Measurements from ENCODE around the gene PAM. TPM values are rescaled to one million over a fixed set of nuclear protein-coding genes. Genes with fewer than 3 reads are reported as not detected.

PAM gene
- total and polyA plus RNA-seq, 2 donors (not counting 3 experiments of a cell fraction or from before 2014, with no cell fraction given), result 118 to 176 TPM

DNA sequence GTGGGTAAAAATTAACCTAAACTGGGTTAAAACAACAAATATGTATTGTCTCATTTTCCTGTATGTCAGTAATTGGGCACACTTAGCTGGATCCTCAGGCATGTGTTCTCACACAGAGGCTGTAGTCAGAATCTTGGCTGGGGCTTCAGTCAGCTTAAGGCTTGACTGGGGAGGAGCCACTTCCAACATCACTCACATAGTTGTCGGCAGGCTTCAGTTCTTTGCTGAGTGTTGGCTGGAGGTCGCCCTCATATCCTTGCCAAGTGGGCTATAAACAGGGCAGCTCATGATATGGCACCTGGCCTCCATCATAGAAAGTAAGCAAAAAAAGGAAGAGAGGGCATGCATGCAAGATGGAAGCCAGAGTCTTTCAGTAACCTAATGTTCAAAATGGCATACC is 191.9 kb downstream of the PAM start:
- dilution Hi-C loops (cut with MboI; ENCODE audit: extremely low pct_ligation_motif_present, low sequenced_read_pairs) (no loop called here), intact Hi-C loops (cut with micrococcal nuclease) (no loop called here)
- H3K4me1 ChIP-seq (ENCODE audit: control insufficient read depth, extremely low read depth, insufficient read depth, low read length), result no peaks in the 10 kb centered on the region
- ChIA-PET CTCF (no interaction called here), POLR2A (no interaction called here)
- H3K4me3 ChIP-seq (replicated peaks in 1 of 3; ENCODE audit: insufficient read depth in 1 of 3, low read depth in 1 of 3, low read length in 3 of 3), result no peak overlapping the region
- no peak overlapping the region for H3K27ac ChIP-seq (ENCODE audit: insufficient read depth, low read depth, low read length)
- H3K9me3 ChIP-seq (replicated peaks; ENCODE audit: control insufficient read depth, insufficient read depth, low read length), result no peaks in the 10 kb centered on the region
- no peaks in the 10 kb centered on the region for H3K27me3 ChIP-seq (ENCODE audit: control insufficient read depth in 2 of 2, insufficient read depth in 2 of 2, low read length in 2 of 2)
- DNase-seq (ENCODE audit: low read depth, low spot score) (no peak), FAIRE-seq (no peak)
- H3K4me2 ChIP-seq (ENCODE audit: insufficient read depth, low read length), result no peak overlapping the region
- no peaks in the 10 kb centered on the region for H3K36me3 ChIP-seq (ENCODE audit: control insufficient read depth in 2 of 2, extremely low read depth in 1 of 2, insufficient read depth in 2 of 2, low read length in 2 of 2)
- no peak overlapping the region for H2AFZ ChIP-seq (ENCODE audit: low read depth, low read length)
- no peaks in the 10 kb centered on the region for H3K9me1 ChIP-seq (replicated peaks; ENCODE audit: control insufficient read depth, extremely low read depth, insufficient read depth, low read length)
- no peak overlapping the region for H3K9ac ChIP-seq (replicated peaks; ENCODE audit: extremely low read depth, insufficient read depth, low read length)
- TF ChIP-seq GATA2 (IDR thresholded peaks at IDR 0.05; ENCODE audit: insufficient read depth, insufficient read length, low read depth, low read length) (no peak), JUN (IDR thresholded peaks at IDR 0.05; ENCODE audit: borderline replicate concordance, insufficient read depth, insufficient read length, low read depth) (no peak), FOS (IDR thresholded peaks at IDR 0.05; ENCODE audit: borderline replicate concordance, insufficient read depth, low read length) (no peak), POLR2A (IDR thresholded peaks at IDR 0.05; ENCODE audit: low read depth, low read length) (no peak), MYC (IDR thresholded peaks at IDR 0.05; ENCODE audit: low read depth, low read length) (no peak), EZH2 (IDR thresholded peaks at IDR 0.05; ENCODE audit: borderline replicate concordance, low read depth, low read length, severe bottlenecking) (no peak), POLR2AphosphoS5 (IDR thresholded peaks at IDR 0.05; ENCODE audit: insufficient read depth, low read depth, low read length) (no peak)
- TF ChIP-seq, protein P1, sequence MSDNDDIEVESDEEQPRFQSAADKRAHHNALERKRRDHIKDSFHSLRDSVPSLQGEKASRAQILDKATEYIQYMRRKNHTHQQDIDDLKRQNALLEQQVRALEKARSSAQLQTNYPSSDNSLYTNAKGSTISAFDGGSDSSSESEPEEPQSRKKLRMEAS (IDR thresholded peaks at IDR 0.05; ENCODE audit: insufficient read depth, insufficient read length), result no peak
- TF ChIP-seq, protein P2, sequence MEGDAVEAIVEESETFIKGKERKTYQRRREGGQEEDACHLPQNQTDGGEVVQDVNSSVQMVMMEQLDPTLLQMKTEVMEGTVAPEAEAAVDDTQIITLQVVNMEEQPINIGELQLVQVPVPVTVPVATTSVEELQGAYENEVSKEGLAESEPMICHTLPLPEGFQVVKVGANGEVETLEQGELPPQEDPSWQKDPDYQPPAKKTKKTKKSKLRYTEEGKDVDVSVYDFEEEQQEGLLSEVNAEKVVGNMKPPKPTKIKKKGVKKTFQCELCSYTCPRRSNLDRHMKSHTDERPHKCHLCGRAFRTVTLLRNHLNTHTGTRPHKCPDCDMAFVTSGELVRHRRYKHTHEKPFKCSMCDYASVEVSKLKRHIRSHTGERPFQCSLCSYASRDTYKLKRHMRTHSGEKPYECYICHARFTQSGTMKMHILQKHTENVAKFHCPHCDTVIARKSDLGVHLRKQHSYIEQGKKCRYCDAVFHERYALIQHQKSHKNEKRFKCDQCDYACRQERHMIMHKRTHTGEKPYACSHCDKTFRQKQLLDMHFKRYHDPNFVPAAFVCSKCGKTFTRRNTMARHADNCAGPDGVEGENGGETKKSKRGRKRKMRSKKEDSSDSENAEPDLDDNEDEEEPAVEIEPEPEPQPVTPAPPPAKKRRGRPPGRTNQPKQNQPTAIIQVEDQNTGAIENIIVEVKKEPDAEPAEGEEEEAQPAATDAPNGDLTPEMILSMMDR (IDR thresholded peaks at IDR 0.05; ENCODE audit: extremely low read depth in 1 of 2, insufficient read depth in 1 of 2, low read depth in 1 of 2, low read length in 2 of 2), result no peak
- H4K20me1 ChIP-seq (replicated peaks; ENCODE audit: control insufficient read depth, extremely low read depth, insufficient read depth, low read length), result no peaks in the 10 kb centered on the region
- no peaks in the 10 kb centered on the region for H3K79me2 ChIP-seq (ENCODE audit: control insufficient read depth, insufficient read depth, low read length)
- no TSS peak for BruUV-seq (replicated peaks)
